ENCODE results near the gene GPR31.
A peak's percentile ranks its signal among the peaks of the same experiment; 100 is the strongest.
"Not testable (repeated sequence)": the region's sequence is repeated elsewhere in the genome, so short reads cannot be mapped to it uniquely, and the experiment has no call there.

Gene GPR31

DNA sequence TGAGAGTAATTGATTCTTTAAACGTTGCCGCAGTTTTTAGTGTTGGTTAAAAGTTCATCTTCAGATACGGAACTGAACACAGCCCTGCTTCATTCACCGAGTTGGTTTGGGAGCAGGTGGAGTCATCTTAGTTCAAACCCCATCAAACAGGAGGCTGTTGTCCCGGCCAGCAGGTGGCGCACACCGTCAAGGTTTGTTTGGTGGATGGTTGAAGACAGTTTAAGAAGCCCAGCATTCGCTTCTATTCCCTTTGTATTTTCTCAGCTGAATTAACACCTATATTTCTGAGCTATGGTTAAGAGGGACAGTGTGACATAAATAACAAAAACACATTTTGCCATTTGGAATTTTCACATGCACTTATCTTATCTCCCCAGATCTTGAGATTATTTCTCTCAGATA is 25.1 kb upstream of the GPR31 start:
- H3K27ac ChIP-seq: not testable (repeated sequence)
- peak; percentile 40 for TF ChIP-seq CTCF (IDR thresholded peaks at IDR 0.05)

DNA sequence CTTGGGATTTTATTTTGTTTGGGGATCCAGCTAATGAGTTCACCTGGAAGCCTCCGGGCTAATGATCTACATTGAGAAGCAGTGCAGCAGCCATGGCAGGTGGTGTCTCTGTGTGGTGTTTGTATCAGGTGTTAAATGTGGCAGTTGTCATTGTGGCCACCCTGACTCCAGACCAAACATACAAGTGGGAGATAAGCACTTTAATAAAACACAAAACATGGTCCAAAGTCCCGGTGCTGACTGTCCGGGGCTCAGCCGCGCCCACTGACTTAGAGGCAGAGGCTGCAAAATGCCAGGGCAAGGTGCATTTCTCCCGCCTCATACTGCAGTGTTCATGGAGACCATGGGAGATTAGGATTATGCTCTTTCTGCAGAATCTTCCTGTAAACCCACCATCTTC is 23.6 kb upstream of the GPR31 start:
- not testable (repeated sequence) for H3K27ac ChIP-seq

DNA sequence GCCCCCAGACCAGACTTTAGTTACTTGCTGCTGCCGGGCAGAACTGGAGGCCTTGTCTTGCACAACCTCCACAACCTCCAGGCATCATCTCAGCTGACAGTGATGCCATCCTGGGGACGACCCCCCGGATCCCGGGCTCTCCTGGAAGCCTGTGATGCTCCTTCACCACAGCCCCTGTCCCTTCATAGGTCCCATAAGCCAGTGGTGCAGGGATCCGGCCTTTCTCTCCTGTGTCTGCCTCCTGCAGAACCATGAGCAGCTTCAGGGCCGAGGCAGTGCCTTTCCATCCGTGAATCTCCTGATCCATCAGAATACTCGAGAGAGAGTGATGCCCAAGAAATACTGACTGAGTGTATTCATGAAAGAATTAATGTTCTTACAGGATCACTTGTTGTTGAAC is 22.3 kb upstream of the GPR31 start:
- not testable (repeated sequence) for H3K27ac ChIP-seq

- not testable (repeated sequence) for H3K27ac ChIP-seq
Observed at GRCh38 chr6:167178896-167179655, 21.3 kb upstream of the GPR31 start.

GRCh38 chr6:167177271-167177670 is 19.5 kb upstream of the GPR31 start:
- H3K27ac ChIP-seq: not testable (repeated sequence)

GRCh38 chr6:167172011-167172410 is 14.2 kb upstream of the GPR31 start:
- H3K27ac ChIP-seq: not testable (repeated sequence)

GRCh38 chr6:167171300-167171699 is 13.5 kb upstream of the GPR31 start:
- H3K27ac ChIP-seq: not testable (repeated sequence)

DNA sequence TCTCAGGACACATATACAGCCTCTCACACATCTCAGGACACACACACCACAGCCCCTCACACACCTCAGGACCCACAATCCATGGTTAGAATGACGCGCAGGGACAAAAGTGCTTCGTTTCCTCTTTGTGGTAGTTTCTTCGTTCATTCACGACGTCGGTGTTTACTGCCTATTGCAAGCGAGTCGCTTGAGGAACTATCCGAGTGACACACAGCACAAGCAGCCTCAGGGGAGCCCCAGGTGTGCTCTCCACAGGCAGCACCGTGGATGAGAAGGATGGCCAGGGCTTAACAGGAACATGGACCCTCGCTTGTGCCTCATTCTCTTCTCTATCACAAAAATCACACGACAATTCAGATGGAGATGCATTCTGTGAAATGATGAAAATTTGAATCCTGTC is 12.1 kb upstream of the GPR31 start:
- H3K27ac ChIP-seq: not testable (repeated sequence)

DNA sequence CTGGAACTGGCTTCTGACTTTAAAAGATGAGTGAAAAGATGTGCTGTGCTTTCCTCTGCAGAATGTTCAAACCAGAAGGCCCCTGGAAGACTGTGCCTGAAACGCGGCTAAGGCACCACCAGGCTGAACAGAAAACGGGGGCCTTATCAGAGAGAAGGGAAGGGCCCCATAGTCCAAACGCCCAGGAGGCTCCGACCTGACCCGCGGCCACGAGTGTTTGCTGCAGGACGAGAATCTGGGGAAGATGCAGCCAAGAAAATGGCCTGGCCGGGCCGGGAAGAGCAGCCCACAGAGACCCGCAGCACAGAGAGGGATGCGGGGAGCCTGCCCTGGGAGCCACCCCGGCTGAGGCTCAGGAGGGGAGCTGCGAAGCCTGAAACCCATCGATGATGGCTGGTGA is 10.5 kb upstream of the GPR31 start:
- not testable (repeated sequence) for H3K27ac ChIP-seq

GRCh38 chr6:167167699-167168098 is 9.9 kb upstream of the GPR31 start:
- H3K27ac ChIP-seq: not testable (repeated sequence)

DNA sequence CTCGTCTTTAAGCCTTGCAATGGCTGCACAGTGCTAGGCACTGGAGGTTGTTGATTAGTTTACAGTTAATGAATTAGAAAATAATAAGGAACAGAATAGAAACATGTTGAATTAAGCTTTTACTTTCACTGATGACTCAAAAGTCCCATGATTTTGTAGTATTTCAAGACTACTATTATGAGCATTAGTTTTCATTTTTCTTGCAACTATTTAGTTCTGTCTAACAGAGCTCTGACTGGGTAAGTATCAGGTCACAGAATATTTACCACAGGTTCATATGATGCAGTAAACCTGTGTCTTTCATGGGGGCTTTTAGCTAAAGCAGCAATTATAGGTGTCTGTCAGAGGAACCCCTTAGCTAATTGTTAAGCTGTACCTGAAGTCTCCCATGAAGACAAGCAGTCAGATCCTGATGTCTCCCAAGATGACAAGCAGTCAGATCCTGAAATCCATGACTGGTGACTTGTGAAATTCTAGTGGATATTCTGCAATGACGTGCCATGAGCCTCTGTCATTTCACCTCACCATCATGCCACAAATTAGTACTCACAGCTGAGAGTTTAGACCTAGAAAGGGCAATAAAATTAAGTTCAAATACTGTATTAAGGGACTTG is 8.2 kb upstream of the GPR31 start:
- TF ChIP-seq ZFX (IDR thresholded peaks at IDR 0.05; ENCODE audit: borderline replicate concordance) (no peak), CTCF (IDR thresholded peaks at IDR 0.05) (no peak)
- H3K27ac ChIP-seq: no peak overlapping the region

- TF ChIP-seq CTCF (IDR thresholded peaks at IDR 0.05): no peak
- TF ChIP-seq ZFX (IDR thresholded peaks at IDR 0.05; ENCODE audit: borderline replicate concordance): no peak
- H3K27ac ChIP-seq: no peak overlapping the region
Observed at GRCh38 chr6:167164261-167164660, 6.5 kb upstream of the GPR31 start.

Data from 22Rv1 (cell line).